OCI-LY1 (cell line): ENCODE results near the gene ZNF19.

Source experiments
- H2AFZ ChIP-seq: fragments of 200-600 bp; sonication (generic), shearing (Covaris generic); 2 replicates; pipeline ENCODE4 v1.6.0; 2014; ENCODE audit warnings: antibody characterized with exemption, mild to moderate bottlenecking, low read length
- H3F3A ChIP-seq: fragments of 200-600 bp; sonication (generic), shearing (Covaris generic); 2 replicates; pipeline ENCODE4 v1.6.0; 2014; ENCODE audit warnings: mild to moderate bottlenecking, antibody characterized with exemption, low read length, moderate library complexity; ENCODE audit not compliant: insufficient read depth
- H3K27ac ChIP-seq: fragments of 200-600 bp; sonication (generic); 2 replicates; pipeline ENCODE4 v1.5.1; 2014; ENCODE audit warnings: low read length, mixed run types, mild to moderate bottlenecking, low read depth; ENCODE audit not compliant: poor library complexity, severe bottlenecking
- H3K27me3 ChIP-seq: fragments of 200-600 bp; sonication (generic); 2 replicates; pipeline ENCODE4 v1.6.0; 2014; ENCODE audit warnings: antibody characterized with exemption, mild to moderate bottlenecking, low read length, moderate library complexity; ENCODE audit not compliant: insufficient read depth
- H3K36me3 ChIP-seq: fragments of 200-600 bp; sonication (generic); 2 replicates; pipeline ENCODE4 v1.6.1; 2014; ENCODE audit warnings: mild to moderate bottlenecking, antibody characterized with exemption, low read length, moderate library complexity, mixed read lengths; ENCODE audit not compliant: insufficient read depth
- H3K4me1 ChIP-seq: fragments of 200-600 bp; sonication (generic); 2 replicates; pipeline ENCODE4 v1.5.1; 2014; ENCODE audit warnings: mild to moderate bottlenecking, low read length, moderate library complexity; ENCODE audit not compliant: insufficient read depth, severe bottlenecking
- H3K4me2 ChIP-seq: fragments of 200-600 bp; sonication (generic), shearing (Covaris generic); 2 replicates; pipeline ENCODE4 v1.6.1; 2014; ENCODE audit warnings: low read length
- H3K4me3 ChIP-seq: fragments of 200-600 bp; sonication (generic); 2 replicates; pipeline ENCODE4 v1.5.1; 2014; ENCODE audit warnings: low read length, low read depth, mild to moderate bottlenecking, mixed read lengths; ENCODE audit not compliant: poor library complexity, severe bottlenecking
- H3K79me2 ChIP-seq: fragments of 200-600 bp; shearing (Covaris generic); 2 replicates; pipeline ENCODE4 v1.6.1; 2016; ENCODE audit warnings: mixed run types, low read length, mixed read lengths; ENCODE audit not compliant: insufficient read depth
- H3K9ac ChIP-seq: fragments of 200-600 bp; sonication (generic), shearing (Covaris generic); 2 replicates; pipeline ENCODE4 v1.6.1; 2014; ENCODE audit warnings: mild to moderate bottlenecking, low read length, mixed read lengths
- H3K9me2 ChIP-seq: fragments of 200-600 bp; sonication (generic), shearing (Covaris generic); 2 replicates; pipeline ENCODE4 v1.6.1; 2014; ENCODE audit warnings: low read depth, mild to moderate bottlenecking, low read length, mixed read lengths
- H3K9me3 ChIP-seq: fragments of 200-600 bp; shearing (Covaris generic); 2 replicates; pipeline ENCODE4 v1.6.1; 2014; ENCODE audit warnings: low read length, mixed read lengths
- H4K20me1 ChIP-seq: fragments of 200-600 bp; sonication (generic), shearing (Covaris generic); 2 replicates; pipeline ENCODE4 v1.6.0; 2016; ENCODE audit warnings: mild to moderate bottlenecking, low read length; ENCODE audit not compliant: insufficient read depth
- EZH2 ChIP-seq: fragments of 200-600 bp; sonication (generic), shearing (Covaris generic); IDR thresholded peaks from 2 replicates; pipeline ENCODE4 v1.8.0; 2017; ENCODE audit warnings: borderline replicate concordance, mixed run types, mild to moderate bottlenecking, antibody characterized with exemption, low read length, moderate library complexity, mixed read lengths
- TF ChIP-seq, protein P1 (sequence below): fragments of 200-600 bp; sonication (generic), shearing (Covaris generic); IDR thresholded peaks from 2 replicates; pipeline ENCODE4 v1.5.1; 2017; ENCODE audit warnings: mild to moderate bottlenecking, antibody characterized with exemption, low read length, moderate library complexity, mixed read lengths

The ZNF19 gene

DNA sequence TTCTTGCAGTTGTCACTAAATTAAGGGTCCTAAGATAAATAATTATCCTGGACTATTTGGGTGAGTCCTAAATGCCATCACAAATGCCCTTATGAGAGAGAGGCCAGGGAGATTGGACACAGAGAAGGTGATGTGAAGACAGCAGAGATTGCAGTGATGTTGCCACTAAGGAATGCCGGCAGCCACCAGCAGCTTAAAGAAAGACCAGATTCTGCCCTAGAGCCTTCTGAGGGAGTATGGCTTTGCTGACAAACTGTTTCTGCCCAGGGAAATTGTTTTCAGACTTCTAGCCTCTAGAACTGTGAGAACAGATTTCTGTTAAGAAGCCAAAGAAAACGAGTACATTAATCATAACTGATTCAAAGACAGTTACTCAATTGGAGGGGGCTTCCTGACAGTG lies 17.1 kb downstream of the ZNF19 start:
- H3K9ac ChIP-seq, result no peak overlapping the region
- H3K27ac ChIP-seq, result no peak overlapping the region
- no peaks in the 10 kb centered on the region for H3K27me3 ChIP-seq
- H2AFZ ChIP-seq, result no peak overlapping the region
- H3K79me2 ChIP-seq, result no peaks in the 10 kb centered on the region
- TF ChIP-seq, protein P1, sequence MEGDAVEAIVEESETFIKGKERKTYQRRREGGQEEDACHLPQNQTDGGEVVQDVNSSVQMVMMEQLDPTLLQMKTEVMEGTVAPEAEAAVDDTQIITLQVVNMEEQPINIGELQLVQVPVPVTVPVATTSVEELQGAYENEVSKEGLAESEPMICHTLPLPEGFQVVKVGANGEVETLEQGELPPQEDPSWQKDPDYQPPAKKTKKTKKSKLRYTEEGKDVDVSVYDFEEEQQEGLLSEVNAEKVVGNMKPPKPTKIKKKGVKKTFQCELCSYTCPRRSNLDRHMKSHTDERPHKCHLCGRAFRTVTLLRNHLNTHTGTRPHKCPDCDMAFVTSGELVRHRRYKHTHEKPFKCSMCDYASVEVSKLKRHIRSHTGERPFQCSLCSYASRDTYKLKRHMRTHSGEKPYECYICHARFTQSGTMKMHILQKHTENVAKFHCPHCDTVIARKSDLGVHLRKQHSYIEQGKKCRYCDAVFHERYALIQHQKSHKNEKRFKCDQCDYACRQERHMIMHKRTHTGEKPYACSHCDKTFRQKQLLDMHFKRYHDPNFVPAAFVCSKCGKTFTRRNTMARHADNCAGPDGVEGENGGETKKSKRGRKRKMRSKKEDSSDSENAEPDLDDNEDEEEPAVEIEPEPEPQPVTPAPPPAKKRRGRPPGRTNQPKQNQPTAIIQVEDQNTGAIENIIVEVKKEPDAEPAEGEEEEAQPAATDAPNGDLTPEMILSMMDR, result no peak
- no peak for TF ChIP-seq EZH2
- no peaks in the 10 kb centered on the region for H3K9me3 ChIP-seq
- no peak overlapping the region for H3K4me3 ChIP-seq
- H3K9me2 ChIP-seq, result no peaks in the 10 kb centered on the region
- no peak overlapping the region for H3K4me2 ChIP-seq
- no peaks in the 10 kb centered on the region for H3F3A ChIP-seq
- H4K20me1 ChIP-seq, result no peaks in the 10 kb centered on the region
- no peaks in the 10 kb centered on the region for H3K4me1 ChIP-seq
- H3K36me3 ChIP-seq, result peaks cover 13% of the 10 kb centered on the region; the same call in 1 of the 2 replicates

DNA sequence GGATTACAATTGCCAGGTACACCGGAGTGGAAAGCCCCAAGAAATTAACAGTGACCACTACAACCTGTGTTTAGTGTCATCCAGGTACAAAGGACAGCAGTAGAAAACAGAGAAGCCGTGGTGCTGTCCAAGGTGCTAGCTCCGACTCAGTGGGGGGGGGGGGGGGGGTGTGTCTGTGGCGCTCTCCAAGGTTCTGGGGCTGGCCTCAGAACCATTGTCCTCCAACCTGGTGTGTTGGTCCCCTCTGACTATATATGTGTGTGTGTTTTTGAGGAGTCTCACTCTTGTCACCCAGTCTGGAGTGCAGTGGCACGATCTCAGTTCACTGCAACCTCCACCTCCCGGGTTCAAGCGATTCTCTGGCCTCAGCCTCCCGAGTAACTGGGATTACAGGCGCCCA lies 21.3 kb downstream of the ZNF19 start:
- Histone ChIP-seq H3K36me3 (no peaks in the 10 kb centered on the region), H3K9me2 (no peaks in the 10 kb centered on the region), H4K20me1 (no peaks in the 10 kb centered on the region), H3K79me2 (no peaks in the 10 kb centered on the region), H3K4me2 (no peak overlapping the region), H3K9me3 (no peaks in the 10 kb centered on the region), H2AFZ (no peak overlapping the region), H3F3A (no peaks in the 10 kb centered on the region), H3K4me1 (peaks cover 2% of the 10 kb centered on the region), H3K4me3 (no peak overlapping the region), H3K27me3 (no peaks in the 10 kb centered on the region), H3K27ac (no peak overlapping the region), H3K9ac (no peak overlapping the region)
- no peak for TF ChIP-seq EZH2
- TF ChIP-seq, protein P1, result no peak

DNA sequence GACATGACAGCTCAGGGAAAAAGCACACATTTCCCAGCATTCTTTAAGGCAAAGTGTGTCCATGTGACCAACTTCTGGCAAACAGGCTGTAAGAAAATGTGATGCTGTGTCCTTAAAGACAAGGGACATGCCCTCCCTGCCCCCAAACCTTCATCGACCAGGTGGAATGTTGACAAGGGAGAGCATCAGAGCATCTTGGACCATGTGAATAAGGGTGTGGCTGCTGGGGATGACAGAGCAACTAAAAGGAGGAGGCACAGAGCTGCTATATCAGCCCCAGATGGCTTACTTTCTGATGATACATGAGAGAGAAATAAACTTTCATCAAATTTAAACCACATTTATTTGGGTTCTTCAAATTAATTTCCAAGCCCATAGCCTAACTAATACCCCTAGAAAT lies 24.9 kb downstream of the ZNF19 start:
- Histone ChIP-seq H3K4me2 (no peak overlapping the region), H3K4me3 (no peak overlapping the region), H3K9me3 (no peaks in the 10 kb centered on the region), H3K9ac (no peak overlapping the region), H3K27me3 (no peaks in the 10 kb centered on the region), H3K27ac (no peak overlapping the region), H3F3A (no peaks in the 10 kb centered on the region), H4K20me1 (no peaks in the 10 kb centered on the region), H3K4me1 (peaks cover 21% of the 10 kb centered on the region), H3K36me3 (no peaks in the 10 kb centered on the region), H3K79me2 (0 out of 2 replicates have a peak, but pooled peaks cover 12% of the 10 kb centered on the region), H3K9me2 (no peaks in the 10 kb centered on the region), H2AFZ (no peak overlapping the region)
- TF ChIP-seq EZH2, result no peak
- TF ChIP-seq, protein P1, result no peak
